ENCODE data around the gene ABL1. TPM values are rescaled to one million over a fixed set of nuclear protein-coding genes. Genes with fewer than 3 reads are reported as not detected.

ABL1 gene
- total RNA-seq, 2 experiments from 2014 or later = 30.2 to 33.0 TPM

DNA sequence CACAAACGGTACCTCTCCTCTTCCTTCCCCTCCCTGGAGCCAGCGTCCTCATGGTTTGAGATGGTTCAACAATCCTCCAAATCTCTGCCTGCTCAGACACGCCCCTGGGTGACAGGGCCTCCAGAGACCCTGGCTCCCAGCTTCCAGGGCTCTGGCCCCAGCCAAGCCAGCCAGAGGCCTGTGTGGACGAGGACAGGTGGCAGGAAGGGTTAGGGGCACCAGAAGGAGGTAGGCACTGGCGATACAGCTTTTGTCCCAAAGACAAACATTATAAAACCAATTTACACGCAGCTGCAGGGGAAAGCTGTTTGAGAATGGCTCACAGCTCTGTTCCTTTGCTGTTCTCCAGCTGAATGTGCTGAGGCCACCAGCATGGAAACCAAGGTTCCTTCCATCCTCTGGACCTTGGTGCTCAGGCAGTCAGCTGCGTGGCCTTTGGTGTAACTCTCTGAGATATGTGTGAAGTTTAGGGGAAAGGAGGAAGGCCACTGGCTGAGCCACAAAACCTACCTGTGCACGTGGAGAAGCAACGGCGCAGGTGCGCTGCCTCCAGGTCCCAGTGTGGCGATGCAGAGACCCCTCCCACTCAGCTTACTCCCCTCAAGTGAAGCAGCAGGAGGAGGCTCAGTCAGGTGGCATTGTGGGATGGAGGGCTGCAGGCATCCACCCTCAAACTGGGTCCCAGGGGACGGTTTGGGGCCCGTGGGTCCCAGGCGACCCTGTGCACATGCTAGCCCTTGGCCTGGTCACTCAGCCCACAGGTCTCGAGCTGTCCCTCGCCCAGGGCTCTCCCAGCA, 65.8 kb downstream of the ABL1 start:
- ChIA-PET POLR2A (no interaction called here), CTCF (interaction anchor here (1.0 to 1.4 kb wide), 2 partner anchors 11 to 146 kb away, joined by 3 read pairs; no protein-coding TSS in a partner anchor)
- DNase-seq (no peak), ATAC-seq (no peak)
- H3K27me3 Mint-ChIP-seq = no peaks in the 10 kb centered on the region
- no peaks in the 10 kb centered on the region for H3K4me1 Mint-ChIP-seq (ENCODE audit: low read depth)
- H3K9me3 Mint-ChIP-seq = no peaks in the 10 kb centered on the region
- intact Hi-C loops (cut with micrococcal nuclease) = no loop called here
- H3K4me3 Mint-ChIP-seq = no peak overlapping the region
- no peak for TF ChIP-seq CTCF (IDR thresholded peaks at IDR 0.05)
- H3K36me3 Mint-ChIP-seq (ENCODE audit: low read depth) = no peaks in the 10 kb centered on the region
- H3K27ac Mint-ChIP-seq = no peak overlapping the region

DNA sequence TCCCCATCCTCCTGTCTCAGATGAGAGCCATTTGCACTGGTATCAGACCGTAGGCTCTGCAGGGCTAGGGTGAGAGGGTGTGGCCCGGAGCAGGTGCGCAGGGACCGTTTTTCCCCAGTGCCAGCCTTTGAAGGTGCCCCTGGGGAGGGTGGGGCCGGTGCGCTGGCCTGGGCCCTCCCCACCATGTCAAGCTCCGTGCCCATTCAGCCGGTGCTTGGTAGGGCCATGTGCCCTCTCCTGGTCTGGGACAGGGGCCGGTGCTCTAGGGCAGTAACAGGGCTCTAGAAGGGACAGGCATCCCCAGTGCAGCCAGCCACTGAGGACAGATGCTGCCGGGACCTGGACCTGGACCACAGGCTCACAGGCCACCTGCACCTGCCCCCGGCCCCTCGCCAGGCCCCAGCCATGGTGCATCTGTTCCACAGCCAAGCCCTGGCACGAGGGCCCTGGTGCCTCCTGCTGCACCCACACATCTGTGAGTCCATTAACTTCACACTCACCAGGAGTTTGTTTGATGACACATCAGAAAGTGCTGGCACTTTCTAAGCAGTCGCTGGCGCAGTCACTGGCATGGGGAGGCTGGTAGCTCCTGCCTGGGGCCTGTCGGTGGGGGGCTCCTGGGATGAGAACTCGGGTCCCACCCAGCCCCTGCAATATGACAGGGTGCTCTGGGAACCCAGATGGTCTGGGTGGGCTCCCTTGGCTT, 66.6 kb downstream of the ABL1 start:
- Mint-ChIP-seq H3K27ac (no peak overlapping the region), H3K4me1 (ENCODE audit: low read depth) (no peaks in the 10 kb centered on the region), H3K4me3 (no peak overlapping the region), H3K36me3 (ENCODE audit: low read depth) (no peaks in the 10 kb centered on the region), H3K27me3 (no peaks in the 10 kb centered on the region), H3K9me3 (no peaks in the 10 kb centered on the region)
- no peak for TF ChIP-seq CTCF (IDR thresholded peaks at IDR 0.05)
- intact Hi-C loops (cut with micrococcal nuclease) = no loop called here
- no peak for ATAC-seq
- ChIA-PET POLR2A (no interaction called here), CTCF (interaction anchor here (0.9 kb wide), 1 partner anchor 145 kb away, joined by 4 read pairs; no protein-coding TSS in a partner anchor)
- no peak for DNase-seq

DNA sequence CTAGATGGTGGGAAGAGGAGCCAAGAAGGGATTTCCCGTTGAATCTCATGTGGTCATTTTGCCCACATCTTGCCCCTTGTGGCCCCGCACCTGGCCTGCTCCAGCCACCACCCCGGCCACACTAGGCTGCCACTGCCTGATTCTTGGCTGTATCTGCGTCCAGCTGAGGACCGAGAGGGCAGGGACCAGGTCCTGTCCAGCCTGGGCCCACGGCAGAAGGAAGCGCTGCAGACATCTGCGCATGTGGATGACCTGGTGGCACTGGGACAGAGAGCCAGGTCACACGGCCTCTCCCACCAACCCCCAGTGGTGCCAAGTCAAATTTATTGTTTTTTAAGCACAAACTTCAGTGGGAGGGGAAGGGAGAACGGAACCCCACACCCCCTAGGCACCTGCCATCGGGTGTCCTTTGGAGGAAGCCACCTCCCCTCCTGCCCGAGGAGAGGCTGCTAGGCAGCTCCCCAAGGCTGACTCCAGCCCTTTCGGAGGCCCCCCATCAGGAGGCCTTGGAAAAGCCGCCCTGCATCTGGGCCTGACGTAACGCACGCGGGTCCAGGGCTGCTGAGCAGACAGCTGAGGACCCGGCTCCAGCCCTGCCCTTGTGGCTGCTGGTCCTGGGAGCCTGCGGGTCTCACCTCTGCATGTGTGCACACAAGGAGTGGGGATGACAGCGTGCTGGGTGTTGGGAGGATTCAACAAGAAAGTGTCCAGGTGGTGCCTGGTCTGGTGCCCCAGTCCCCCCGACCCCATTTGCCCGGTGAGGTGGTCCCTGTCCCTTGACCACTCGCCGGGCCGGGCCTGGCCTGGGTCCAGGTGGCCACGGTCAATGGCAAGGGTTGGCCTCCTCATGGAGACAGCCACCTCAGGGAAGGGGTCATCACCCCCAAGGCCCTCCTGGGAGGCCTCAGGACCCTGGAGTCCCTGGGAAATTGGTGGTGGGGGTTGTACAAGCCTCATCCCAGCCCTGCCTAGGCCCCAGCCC, 67.4 kb downstream of the ABL1 start:
- intact Hi-C loops (cut with micrococcal nuclease) = no loop called here
- Mint-ChIP-seq H3K4me3 (no peak overlapping the region), H3K27ac (no peak overlapping the region), H3K36me3 (ENCODE audit: low read depth) (no peaks in the 10 kb centered on the region), H3K27me3 (no peaks in the 10 kb centered on the region), H3K4me1 (ENCODE audit: low read depth) (no peaks in the 10 kb centered on the region), H3K9me3 (no peaks in the 10 kb centered on the region)
- ChIA-PET CTCF (interaction anchor here (0.9 kb wide), 1 partner anchor 144 kb away, joined by 4 read pairs; no protein-coding TSS in a partner anchor), POLR2A (no interaction called here)
- no peak for TF ChIP-seq CTCF (IDR thresholded peaks at IDR 0.05)
- ATAC-seq (no peak), DNase-seq (no peak)

- H3K27me3 Mint-ChIP-seq = peaks cover 4% of the 10 kb centered on the region
- DNase-seq (no peak), ATAC-seq (no peak)
- no peak overlapping the region for H3K4me3 Mint-ChIP-seq
- CTCF ChIA-PET = no interaction called here
- no peaks in the 10 kb centered on the region for H3K36me3 Mint-ChIP-seq (ENCODE audit: low read depth)
- H3K27ac Mint-ChIP-seq = no peak overlapping the region
- no peaks in the 10 kb centered on the region for H3K4me1 Mint-ChIP-seq (ENCODE audit: low read depth)
- no peak for TF ChIP-seq CTCF (IDR thresholded peaks at IDR 0.05)
- POLR2A ChIA-PET = no interaction called here
- intact Hi-C loops (cut with micrococcal nuclease) = no loop called here
- no peaks in the 10 kb centered on the region for H3K9me3 Mint-ChIP-seq
Measured at GRCh38 chr9:130903194-130904069, 68.4 kb downstream of the ABL1 start.

Data from activated CD8-positive, alpha-beta T cell treated with anti-CD3 and anti-CD28 coated beads for 36 hours (primary cell).